AG04450 (cell line): ENCODE results near the gene FBXW10B. TPM values are rescaled to one million over a fixed set of nuclear protein-coding genes. Genes with fewer than 3 reads are reported as not detected.
"Not testable (repeated sequence)": the region's sequence is repeated elsewhere in the genome, so short reads cannot be mapped to it uniquely, and the experiment has no call there.

Source experiments
- CTCF ChIA-PET: fragments of 300-600, 350-600 bp; formaldehyde crosslinking; extraction: SDS; loops from one replicate; lab custom pipeline; 2022; ENCODE audit warnings: antibody characterized with exemption, inconsistent platforms; lab: Charles Lee
- POLR2A ChIA-PET: fragments of 350-600 bp; formaldehyde crosslinking; extraction: SDS; loops from one replicate; lab custom pipeline; 2021; ENCODE audit warnings: antibody characterized with exemption, inconsistent platforms; lab: Yijun Ruan, JAX
- DNase-seq: peaks from one replicate; pipeline ENCODE4 v3.0.0-alpha.2; 2011; ENCODE audit warnings: low read depth, low spot score
- H3K27ac ChIP-seq: one replicate; pipeline ENCODE4 v1.5.1; 2012; ENCODE audit warnings: low read depth, low read length, control low read depth
- H3K27me3 ChIP-seq: one replicate; pipeline ENCODE4 v1.6.0; 2012; ENCODE audit warnings: low read length; ENCODE audit not compliant: control insufficient read depth, insufficient read depth
- H3K4me3 ChIP-seq: 2 replicates; pipeline ENCODE4 v1.5.1; 2011; ENCODE audit warnings: mild to moderate bottlenecking, low read depth, low read length, control low read depth
- H3K9me3 ChIP-seq: 2 replicates; pipeline ENCODE4 v1.5.1; 2012; ENCODE audit warnings: low read length; ENCODE audit not compliant: control insufficient read depth, insufficient read depth
- polyA plus RNA-seq: library from polyadenylated mRNA; depleted of rRNA; stranded (reverse); fragments of >200 nt; gene quantifications from 2 replicates; pipeline ENCODE4 v1.2.3, GENCODE V29; 2011

Gene FBXW10B
- polyA plus RNA-seq, 1 experiment: 0.97 TPM

GRCh38 chr17:15616828-15617227, 2.7 kb downstream of the FBXW10B start:
- CTCF ChIA-PET, H3K27ac ChIP-seq, H3K9me3 ChIP-seq, POLR2A ChIA-PET, H3K4me3 ChIP-seq, H3K27me3 ChIP-seq, DNase-seq: not testable (repeated sequence)

GRCh38 chr17:15615850-15616249, 3.7 kb downstream of the FBXW10B start:
- H3K27ac ChIP-seq, H3K27me3 ChIP-seq, DNase-seq, H3K9me3 ChIP-seq, H3K4me3 ChIP-seq, CTCF ChIA-PET, POLR2A ChIA-PET: not testable (repeated sequence)

- DNase-seq, CTCF ChIA-PET: not testable (repeated sequence)
These were observed 6.4 kb downstream of the FBXW10B start for GRCh38 chr17:15613111-15613510.

DNA sequence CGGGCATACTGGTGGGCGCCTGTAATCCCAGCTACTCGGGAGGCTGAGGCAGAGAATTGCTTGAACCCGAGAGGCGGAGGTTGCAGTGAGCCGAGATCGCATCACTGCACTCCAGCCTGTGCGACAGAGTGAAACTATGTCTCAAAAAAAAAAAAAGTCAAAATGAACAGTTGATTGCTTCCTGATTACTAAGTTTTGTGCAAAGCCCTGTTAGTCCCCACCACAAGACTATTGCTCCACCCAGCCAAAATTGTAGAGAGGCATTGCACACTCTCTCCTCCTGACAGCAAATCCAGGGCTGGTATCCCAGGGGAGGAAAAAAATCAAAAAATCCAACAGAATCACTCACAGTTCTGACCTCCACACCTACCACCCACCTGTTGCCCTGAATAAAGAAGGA, 26.5 kb downstream of the FBXW10B start:
- H3K27ac ChIP-seq, H3K9me3 ChIP-seq, H3K4me3 ChIP-seq, H3K27me3 ChIP-seq, CTCF ChIA-PET, POLR2A ChIA-PET, DNase-seq: not testable (repeated sequence)

More at GRCh38 chr17:15613111-15613510, 6.4 kb downstream of the FBXW10B start:
- H3K4me3 ChIP-seq, H3K27ac ChIP-seq, H3K9me3 ChIP-seq, POLR2A ChIA-PET, H3K27me3 ChIP-seq: not testable (repeated sequence)

GRCh38 chr17:15591986-15592385, 27.5 kb downstream of the FBXW10B start:
- H3K4me3 ChIP-seq, H3K27me3 ChIP-seq, POLR2A ChIA-PET, DNase-seq, H3K27ac ChIP-seq, CTCF ChIA-PET, H3K9me3 ChIP-seq: not testable (repeated sequence)

DNA sequence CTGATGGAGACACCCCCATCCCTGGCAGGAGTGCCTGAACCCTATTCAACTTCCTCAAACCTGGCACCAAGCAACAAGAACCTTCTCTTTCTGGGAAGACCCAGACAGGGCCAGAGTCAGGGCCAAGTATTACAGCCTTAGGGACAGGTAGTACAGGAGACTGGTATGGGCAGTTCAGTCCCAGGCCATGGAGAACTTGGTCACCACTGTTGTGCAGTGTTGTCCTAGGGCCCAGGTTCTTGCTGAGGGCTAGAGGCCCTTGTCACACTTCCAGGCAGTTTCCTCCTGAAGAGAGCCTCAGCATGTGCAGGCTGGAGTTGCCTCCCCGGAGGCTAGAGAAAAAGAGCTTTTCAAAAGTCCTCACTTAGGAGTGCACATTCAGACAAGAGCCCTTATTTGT, 28.7 kb downstream of the FBXW10B start:
- DNase-seq, H3K9me3 ChIP-seq, H3K4me3 ChIP-seq, CTCF ChIA-PET, H3K27ac ChIP-seq, POLR2A ChIA-PET, H3K27me3 ChIP-seq: not testable (repeated sequence)

DNA sequence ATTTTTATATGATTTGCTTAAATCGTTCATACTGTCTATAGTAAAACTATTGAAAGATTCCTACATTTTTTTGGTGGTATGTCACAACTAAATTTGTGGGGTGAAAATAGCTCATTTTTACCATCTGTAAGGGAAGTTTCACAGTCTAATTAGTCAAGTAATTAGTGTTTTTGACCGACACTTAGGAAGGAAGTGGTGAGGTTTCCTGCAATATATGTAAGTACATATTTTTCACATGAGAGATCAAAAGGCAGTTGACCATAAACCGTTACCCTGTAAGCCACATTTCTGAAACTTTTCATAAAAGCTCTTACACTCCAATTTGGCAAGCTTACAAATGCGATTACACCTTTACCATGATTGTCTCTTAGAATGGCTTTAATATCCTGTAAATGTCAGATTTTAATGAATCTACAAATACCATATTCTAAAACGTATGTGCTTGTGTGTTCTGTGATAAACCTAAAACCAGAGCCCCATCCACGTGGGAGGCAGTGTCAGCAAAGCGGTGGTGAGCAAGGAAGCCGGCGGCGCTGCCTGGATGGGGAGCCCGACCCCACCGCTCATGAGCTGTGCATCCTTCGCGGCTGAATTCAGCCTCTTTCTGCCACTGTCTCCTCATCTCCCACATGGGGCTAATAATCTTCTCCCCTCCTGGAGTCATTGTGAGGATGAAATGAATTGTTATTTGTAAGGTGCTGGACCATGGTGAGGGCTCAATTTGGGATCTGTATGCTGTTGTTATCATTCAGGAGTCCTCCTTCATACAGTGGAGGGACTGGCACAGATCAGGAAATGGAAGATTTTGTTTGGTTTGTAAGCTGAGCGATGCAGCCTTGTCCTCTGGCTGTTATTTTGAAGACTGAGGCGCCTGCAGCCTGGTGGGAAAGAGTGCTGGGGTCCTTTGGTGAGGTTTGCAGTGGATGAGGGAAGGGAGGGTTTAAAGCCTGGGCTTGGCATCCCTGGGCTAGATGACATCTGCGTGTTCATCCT, 29.7 kb downstream of the FBXW10B start:
- H3K27ac ChIP-seq, H3K9me3 ChIP-seq, CTCF ChIA-PET, H3K4me3 ChIP-seq, POLR2A ChIA-PET, H3K27me3 ChIP-seq, DNase-seq: not testable (repeated sequence)

GRCh38 chr17:15588017-15588416, 31.5 kb downstream of the FBXW10B start:
- not testable (repeated sequence) for DNase-seq

GRCh38 chr17:15583313-15583712, 36.2 kb downstream of the FBXW10B start:
- CTCF ChIA-PET, POLR2A ChIA-PET, H3K4me3 ChIP-seq, H3K27ac ChIP-seq, H3K9me3 ChIP-seq, DNase-seq, H3K27me3 ChIP-seq: not testable (repeated sequence)

More at GRCh38 chr17:15588017-15588416, 31.5 kb downstream of the FBXW10B start:
- H3K9me3 ChIP-seq, H3K27ac ChIP-seq, H3K27me3 ChIP-seq, POLR2A ChIA-PET, CTCF ChIA-PET, H3K4me3 ChIP-seq: not testable (repeated sequence)

DNA sequence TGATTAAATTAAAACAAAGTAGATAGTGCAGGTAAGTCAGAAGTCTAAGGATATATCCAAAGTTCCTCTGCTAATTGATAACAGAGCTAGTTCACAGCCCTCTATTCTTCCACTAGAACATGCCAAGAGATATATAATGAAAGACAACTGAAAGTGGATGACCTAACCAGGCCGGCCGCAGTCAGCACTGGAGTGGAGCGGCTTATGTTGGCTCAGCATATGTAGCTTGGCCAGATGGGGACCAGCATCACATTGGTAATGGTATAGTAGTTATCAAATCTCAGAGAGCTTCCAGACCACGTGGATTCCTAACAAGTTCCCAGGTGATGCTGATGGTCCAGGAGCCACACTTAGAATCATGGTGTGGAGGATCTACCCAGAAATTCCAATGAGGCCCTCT, 38.0 kb downstream of the FBXW10B start:
- DNase-seq, H3K27ac ChIP-seq, H3K4me3 ChIP-seq, CTCF ChIA-PET, H3K9me3 ChIP-seq, H3K27me3 ChIP-seq, POLR2A ChIA-PET: not testable (repeated sequence)

- H3K4me3 ChIP-seq, H3K27ac ChIP-seq, DNase-seq, H3K27me3 ChIP-seq, H3K9me3 ChIP-seq, POLR2A ChIA-PET, CTCF ChIA-PET: not testable (repeated sequence)
These were observed 42.7 kb downstream of the FBXW10B start for GRCh38 chr17:15576848-15577247.

GRCh38 chr17:15574660-15575059, 44.8 kb downstream of the FBXW10B start:
- DNase-seq, POLR2A ChIA-PET, H3K27ac ChIP-seq, H3K9me3 ChIP-seq, H3K27me3 ChIP-seq, CTCF ChIA-PET, H3K4me3 ChIP-seq: not testable (repeated sequence)
